Activated naive CD4-positive, alpha-beta T cell treated with anti-CD3 and anti-CD28 coated beads, Interleukin-2, amount 50 U/mL, for 16 hours (primary cell): ENCODE measurements around the gene COL2A1.

Source experiments
- DNase-seq: peaks from one replicate; pipeline ENCODE4 v3.0.0-alpha.2; 2020

COL2A1 gene

GRCh38 chr12:48029491-48030172 lies 25.4 kb upstream of the COL2A1 start:
- DNase-seq = no peak

- DNase-seq = no peak
Measured at GRCh38 chr12:48028541-48029431, 24.5 kb upstream of the COL2A1 start.

- no peak for DNase-seq
Measured at GRCh38 chr12:48027183-48028002, 23.1 kb upstream of the COL2A1 start.

GRCh38 chr12:48026060-48026827 lies 22.0 kb upstream of the COL2A1 start:
- DNase-seq = no peak

GRCh38 chr12:48025281-48025680 lies 21.0 kb upstream of the COL2A1 start:
- no peak for DNase-seq

- DNase-seq = no peak
Measured at GRCh38 chr12:48024735-48025134, 20.5 kb upstream of the COL2A1 start.

GRCh38 chr12:48023386-48023785 lies 19.1 kb upstream of the COL2A1 start:
- no peak for DNase-seq

GRCh38 chr12:48022676-48023385 lies 18.6 kb upstream of the COL2A1 start:
- DNase-seq = no peak

- no peak for DNase-seq
Measured at GRCh38 chr12:48022180-48022521, 17.9 kb upstream of the COL2A1 start.

- DNase-seq = no peak
Measured at GRCh38 chr12:48021485-48022179, 17.4 kb upstream of the COL2A1 start.

GRCh38 chr12:48019639-48020265 lies 15.5 kb upstream of the COL2A1 start:
- DNase-seq = no peak

- no peak for DNase-seq
Measured at GRCh38 chr12:48018618-48018995, 14.3 kb upstream of the COL2A1 start.

GRCh38 chr12:48017921-48018617 lies 13.8 kb upstream of the COL2A1 start:
- DNase-seq = no peak

- DNase-seq = no peak
Measured at GRCh38 chr12:48017496-48017895, 13.2 kb upstream of the COL2A1 start.

GRCh38 chr12:48016373-48017020 lies 12.2 kb upstream of the COL2A1 start:
- DNase-seq = no peak

GRCh38 chr12:48015954-48016353 lies 11.7 kb upstream of the COL2A1 start:
- no peak for DNase-seq

GRCh38 chr12:48015129-48015528 lies 10.9 kb upstream of the COL2A1 start:
- no peak for DNase-seq

GRCh38 chr12:48013287-48013686 lies 9.0 kb upstream of the COL2A1 start:
- DNase-seq = no peak

GRCh38 chr12:48012070-48012469 lies 7.8 kb upstream of the COL2A1 start:
- DNase-seq = no peak
